Cardiac septum (tissue), 1 donor: ENCODE measurements around the gene SIRT5. TPM values are rescaled to one million over a fixed set of nuclear protein-coding genes. Genes with fewer than 3 reads are reported as not detected.
A peak's percentile ranks its signal among the peaks of the same experiment; 100 is the strongest.

Experiments used
- DNase-seq: peaks from one replicate; pipeline ENCODE4 v3.0.0-alpha.2; 2020; ENCODE audit warnings: low spot score
- intact Hi-C: fragments of 100-400 bp; cut with DNase I; formaldehyde crosslinking; loops from one replicate; pipeline ENCODE4 v1.14.0; 2022
- total RNA-seq: library from RNA; stranded (reverse); fragmentation: NEBNext Ultra II Directional; extraction: Animal tissue kit (Norgen Biotek cat#: 25700); gene quantifications from one replicate; pipeline ENCODE4 v1.2.1, GENCODE V29; 2021
- donor health status: DM: no; HTN: no; CAD: no.

SIRT5 gene
- total RNA-seq, 1 donor from 2014 or later: 36.4 TPM

DNA sequence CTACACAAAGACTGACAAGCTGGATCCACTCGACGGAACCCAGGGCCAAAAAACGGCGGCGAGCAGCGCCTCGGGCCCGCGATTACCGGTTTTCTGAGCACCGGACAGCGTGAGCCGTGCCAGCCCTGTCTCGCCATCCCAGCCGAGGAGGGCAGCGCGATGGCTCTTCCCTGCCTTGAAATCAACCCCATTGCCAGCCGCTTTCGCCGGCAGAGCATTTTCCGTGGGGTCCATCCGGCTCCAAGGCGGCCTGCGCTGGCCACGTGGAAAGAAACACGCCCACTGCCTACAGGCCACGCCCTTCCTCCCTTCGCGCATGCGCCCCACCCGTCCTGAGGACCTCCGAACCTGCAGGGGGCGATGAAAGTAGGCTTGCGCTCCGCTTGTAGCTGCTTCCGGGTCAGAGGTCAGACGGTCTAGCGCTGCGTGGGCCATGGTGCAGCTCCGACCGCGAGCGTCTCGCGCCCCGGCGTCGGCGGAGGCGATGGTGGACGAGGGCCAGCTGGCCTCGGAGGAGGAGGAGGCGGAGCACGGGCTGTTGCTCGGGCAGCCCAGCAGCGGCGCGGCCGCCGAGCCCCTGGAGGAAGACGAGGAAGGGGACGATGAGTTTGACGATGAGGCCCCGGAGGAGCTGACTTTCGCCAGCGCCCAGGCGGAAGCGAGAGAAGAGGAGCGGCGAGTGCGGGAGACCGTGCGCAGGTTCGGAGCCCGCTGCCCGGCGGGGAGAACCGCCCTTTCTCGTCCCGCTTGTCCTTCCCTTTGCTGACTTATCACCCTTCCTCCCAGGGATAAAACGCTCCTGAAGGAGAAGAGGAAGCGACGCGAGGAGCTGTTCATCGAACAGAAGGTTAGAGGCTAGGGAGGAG is 40.8 kb downstream of the SIRT5 start, which contains the start of gene NOL7:
Gene NOL7 (plus strand): TSS at position 410 of the 866 bp plus-strand sequence. CDS start 24 bp downstream, at position 434.
- intact Hi-C loops: loop anchor here (2.0 to 5.0 kb wide), 3 partner anchors 38 to 147 kb away; partner anchors contain the start of gene RANBP9
- DNase-seq: peak; percentile 99

DNA sequence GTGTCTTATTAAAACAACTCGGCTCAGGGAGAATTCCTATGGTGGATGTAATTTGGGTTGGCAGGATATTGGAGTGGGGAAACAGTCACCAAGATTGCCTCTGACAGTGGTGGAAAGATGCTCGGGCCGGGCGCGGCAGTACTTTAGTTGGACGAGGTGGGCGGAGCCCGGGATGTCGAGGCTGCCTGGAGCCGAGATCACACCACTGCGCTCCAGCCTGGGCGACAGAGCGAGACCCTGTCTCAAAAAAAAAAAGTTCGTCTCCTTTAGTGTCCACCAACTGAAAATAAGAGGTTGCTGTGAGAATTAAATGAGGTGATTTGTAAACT is 41.4 kb downstream of the SIRT5 start:
- DNase-seq: no peak
- intact Hi-C loops: loop anchor here (2.0 to 5.0 kb wide), 2 partner anchors 95 to 147 kb away; partner anchors contain the start of gene RANBP9

DNA sequence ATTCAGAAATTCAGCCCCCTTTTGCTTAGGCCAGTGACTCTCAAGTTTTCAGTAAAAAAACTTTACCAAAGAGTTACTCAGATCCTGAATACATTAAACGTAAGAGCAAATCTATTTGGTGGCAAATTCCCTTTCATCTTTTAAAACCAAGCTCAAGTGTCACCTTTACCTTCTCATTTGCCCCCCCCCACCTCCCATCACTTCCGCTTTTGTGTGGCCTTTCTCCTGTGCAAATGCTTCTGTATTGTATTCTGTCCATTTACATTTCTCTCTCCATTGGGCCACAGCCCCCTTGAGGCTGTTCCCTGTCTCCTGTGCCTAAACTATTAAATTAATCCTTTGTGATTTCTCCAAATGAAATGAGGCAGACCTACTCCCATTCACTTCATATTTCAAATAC is 42.7 kb downstream of the SIRT5 start:
- no peak for DNase-seq
- intact Hi-C loops: loop anchor here (5.0 kb wide), 1 partner anchor 145 kb away; no protein-coding TSS in a partner anchor

DNA sequence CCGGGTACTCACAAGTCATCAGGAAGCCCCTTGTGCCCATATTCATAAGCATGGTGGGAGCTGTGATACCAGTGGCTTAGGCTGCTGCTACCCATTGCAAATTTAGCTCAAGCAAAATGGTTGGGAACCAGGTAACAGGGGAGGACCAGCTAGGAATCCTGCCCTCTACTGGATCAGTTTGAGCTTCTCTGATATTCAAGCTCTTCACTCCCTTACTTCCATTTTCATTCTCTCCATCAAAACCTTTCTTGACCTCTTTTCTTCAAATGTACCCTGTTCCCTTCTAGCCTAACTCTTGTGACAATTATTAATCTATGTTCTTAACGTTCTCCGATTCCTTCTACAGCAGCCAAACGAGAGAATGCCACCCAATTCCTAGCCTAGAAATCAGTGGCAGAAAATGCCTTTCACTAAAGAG is 50.5 kb downstream of the SIRT5 start:
- intact Hi-C loops: no loop called here
- no peak for DNase-seq

DNA sequence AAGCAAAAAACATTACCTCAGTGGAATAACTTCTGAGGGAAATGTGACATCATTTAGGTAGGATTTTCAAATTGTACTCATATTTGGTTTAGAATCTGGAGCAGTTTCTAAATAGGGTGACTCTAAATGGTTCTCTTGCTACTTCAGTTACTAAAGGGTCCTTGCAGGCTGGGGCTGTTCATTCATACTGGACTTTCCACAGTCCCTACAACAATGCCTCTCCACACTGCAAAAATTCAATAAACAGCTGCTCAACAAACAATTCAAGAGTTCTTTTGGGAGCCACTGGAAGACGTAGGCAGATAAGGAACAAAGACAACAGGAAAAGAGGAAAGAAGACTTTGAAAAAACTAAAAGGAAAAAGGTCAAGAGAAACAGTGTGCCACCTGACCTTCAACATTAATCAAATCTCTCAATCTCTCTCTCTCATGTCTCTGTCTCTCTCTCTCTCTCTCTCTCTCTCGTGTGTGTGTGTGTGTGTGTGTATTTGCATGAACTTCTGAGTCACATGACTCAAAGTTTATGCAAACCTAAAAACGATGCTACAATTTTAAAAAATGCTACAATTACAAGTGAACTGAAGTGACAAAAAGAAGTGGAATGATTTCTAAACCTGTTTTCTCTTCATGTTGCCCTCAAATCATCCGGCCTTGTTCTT is 55.2 kb downstream of the SIRT5 start:
- intact Hi-C loops: no loop called here
- no peak for DNase-seq

DNA sequence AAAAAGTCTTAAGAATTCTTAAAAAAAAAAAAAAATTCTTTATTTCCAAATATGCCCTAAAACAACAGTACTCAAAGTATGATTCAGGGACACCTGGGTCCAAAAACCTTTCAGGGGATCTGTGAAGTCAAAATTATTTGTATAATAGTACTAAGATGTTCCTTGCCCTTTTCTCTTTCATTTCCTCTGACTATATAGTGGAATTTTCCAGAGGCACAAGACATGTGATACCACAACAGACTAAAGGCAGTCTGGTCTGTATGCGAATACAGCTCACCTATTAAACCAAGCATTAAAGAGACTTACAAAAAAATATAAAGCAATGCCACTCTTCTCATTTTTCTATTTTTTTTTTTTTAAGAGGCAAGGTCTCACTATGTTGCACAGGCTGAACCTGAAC is 56.1 kb downstream of the SIRT5 start:
- no peak for DNase-seq
- intact Hi-C loops: no loop called here

DNA sequence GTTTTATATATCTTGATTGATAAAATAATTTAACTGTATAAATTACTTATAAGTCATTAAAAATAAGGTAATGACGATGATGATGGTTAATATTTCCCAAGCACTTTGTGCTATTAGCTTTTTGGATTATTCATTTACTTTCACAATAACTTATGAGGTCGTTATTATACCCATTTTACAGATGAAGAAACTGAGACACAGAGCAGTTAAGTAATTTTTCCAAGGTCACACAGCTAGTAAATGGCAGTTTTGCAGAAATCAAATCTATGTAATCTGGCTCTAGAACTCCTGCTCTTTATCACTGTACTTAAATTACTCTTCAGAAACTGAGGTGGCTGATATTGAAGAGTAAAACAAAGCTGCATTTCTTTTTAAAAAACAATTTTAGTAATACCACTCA is 58.9 kb downstream of the SIRT5 start:
- DNase-seq: no peak
- intact Hi-C loops: no loop called here

DNA sequence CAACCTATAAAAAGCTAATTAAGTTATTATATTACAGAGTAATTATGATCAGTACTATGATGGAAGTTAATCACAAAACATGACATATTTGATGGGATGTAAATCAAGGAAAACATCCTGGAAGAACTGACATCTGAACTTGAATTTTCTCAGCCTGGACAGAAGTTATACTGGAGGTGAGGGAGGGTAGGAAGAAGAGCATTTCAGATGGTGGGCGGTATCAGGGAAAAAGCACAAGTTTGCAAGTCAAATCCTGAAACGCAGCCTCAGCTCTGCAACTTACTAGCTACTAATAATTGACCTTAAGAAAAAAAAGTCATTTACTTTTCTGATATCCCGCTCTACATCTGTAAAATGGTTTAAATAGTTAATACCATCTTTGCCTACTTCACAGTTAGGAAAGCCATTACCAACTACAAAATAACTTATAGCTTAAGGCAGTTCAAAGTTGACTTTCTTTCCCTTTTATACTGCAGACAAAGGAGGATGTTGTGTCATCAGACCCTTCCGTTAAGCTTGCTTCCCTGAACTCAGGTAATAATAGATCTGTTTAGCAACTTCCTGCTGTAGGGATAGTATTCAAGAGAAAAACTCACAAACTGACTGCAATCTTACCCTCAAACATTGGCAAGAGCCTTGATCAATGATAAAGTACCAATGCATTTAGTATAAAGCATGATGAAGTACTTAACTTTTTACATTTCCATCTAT is 61.7 kb downstream of the SIRT5 start:
- intact Hi-C loops: no loop called here

DNA sequence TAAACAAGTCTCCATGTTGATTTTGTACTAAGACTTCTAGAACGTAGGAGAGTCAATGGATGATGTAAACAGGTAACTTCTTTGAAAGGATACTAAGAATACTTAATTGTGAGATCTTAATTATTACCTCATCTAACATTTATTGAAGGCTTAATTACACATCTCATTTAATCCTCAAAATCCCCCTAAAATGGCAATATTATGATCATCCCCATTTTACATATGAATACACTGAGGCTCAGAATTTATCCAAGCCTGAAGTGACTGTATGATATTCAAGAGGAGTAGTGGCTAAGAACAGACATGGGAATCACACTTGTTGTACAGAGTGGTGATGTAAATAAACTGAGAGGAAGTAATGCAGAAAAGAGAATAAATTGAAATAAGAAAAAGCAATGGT is 63.6 kb downstream of the SIRT5 start:
- no peak for DNase-seq
- intact Hi-C loops: no loop called here

More for the DNA sequence above, 61.7 kb downstream of the SIRT5 start:
- no peak for DNase-seq

DNA sequence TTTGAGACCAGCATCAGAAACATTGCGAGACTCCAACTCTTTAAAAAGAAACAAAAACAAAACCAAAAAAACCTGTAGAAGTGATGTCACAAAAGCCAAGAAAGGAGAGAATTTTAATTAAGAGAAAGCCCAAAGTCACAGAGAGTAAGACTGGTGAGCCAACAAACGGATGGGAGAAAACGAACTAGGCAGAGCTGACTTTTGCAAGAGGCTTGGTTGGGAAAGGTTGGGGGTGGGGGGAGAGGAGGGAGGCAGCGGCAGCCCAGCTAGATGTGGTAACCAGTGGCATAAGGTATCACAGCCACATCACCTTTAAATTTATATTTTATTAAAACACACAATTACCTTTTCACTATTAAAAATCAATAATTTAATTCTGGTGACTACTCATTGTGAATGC is 64.2 kb downstream of the SIRT5 start:
- no peak for DNase-seq
- intact Hi-C loops: no loop called here

DNA sequence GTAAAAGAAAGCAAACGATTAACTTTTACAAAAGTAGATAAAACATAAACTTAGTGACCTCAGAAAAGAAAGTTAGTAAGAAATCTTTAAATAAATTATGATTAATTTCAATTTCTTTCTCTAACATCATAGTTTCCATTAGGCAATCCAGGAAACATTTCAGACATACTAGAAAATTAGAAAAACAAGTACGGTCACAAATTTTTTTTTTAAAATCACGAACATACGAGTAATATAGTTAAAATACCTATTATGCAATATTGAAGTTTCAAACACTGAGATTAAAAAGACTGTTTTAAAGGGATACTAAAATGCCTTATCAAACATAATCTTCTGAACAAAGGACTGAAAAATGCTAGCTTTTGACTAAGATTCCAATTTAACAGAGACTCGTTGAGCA is 66.9 kb downstream of the SIRT5 start:
- DNase-seq: no peak
- intact Hi-C loops: no loop called here

DNA sequence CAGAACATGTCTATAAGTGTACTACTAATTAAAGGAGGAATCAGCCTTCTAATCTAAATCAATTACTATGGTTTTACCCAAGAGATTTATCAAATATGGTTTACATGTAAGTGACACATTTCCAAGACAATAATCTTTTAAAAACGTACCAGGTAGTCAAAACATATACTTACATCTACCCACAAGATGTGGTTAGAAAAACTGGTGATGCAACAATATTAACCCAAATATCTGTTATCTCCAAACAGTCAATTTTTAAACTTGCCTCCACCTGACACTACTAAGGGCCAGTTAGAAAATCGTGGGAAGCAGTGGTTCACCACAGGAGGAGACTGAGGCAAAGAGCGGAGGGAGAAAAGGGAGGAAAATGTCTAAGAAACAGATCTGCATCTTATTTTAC is 68.7 kb downstream of the SIRT5 start:
- DNase-seq: no peak
- intact Hi-C loops: no loop called here

DNA sequence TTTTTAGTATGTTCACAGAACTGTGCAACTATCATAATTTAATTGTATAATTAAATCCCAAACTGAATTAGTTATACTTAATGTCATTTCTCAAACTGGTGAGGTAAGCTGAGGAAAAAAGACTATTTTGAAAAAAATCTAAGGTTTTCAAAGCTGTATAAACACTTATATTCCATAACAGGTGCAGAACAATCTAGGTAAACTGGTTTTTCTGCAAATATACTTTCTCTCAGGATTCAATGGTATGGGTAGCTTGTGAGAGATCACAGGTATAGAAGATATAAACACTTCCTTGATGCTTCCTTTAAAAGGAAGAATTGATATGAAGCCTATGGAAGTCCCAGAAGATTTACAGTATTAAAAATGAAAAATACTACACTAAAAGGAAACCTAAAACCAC is 74.4 kb downstream of the SIRT5 start:
- DNase-seq: no peak
- intact Hi-C loops: no loop called here

DNA sequence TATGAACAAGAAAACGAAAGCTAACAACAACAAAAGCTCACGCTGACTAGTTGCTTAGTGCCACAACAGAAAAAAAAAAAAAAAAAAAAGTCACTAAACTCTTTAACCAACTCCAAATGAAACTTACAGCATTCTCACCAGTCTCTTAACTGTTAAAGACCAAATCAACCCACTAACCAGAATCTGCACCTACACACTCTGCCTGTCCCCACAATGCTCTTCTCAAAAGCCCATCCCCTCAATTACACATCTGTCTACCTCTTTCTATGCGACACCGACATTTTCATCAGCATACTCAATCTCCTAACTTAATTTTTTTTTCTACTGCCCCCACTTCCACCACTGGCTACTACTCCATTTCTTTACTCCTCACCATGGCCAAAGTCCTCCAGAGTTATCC is 75.0 kb downstream of the SIRT5 start:
- intact Hi-C loops: no loop called here
- no peak for DNase-seq

DNA sequence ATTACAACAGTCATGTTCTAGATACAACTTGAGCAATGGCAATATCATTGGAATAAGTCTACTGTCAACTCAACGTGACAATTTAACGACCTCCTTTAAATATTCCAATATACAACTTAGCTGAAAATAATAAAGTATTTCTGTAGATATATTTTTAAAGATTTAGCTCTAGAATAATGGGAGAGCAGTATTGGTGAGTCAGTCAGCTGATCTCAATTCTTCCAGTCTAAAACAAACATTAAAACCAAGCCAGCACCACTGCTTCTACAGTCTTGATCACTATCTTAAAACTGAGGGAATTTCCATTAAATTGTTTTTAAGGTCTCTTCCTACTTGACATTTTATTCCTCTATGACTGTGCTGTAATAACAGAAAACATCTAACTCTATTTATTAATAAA is 78.9 kb downstream of the SIRT5 start:
- intact Hi-C loops: no loop called here
- DNase-seq: no peak

DNA sequence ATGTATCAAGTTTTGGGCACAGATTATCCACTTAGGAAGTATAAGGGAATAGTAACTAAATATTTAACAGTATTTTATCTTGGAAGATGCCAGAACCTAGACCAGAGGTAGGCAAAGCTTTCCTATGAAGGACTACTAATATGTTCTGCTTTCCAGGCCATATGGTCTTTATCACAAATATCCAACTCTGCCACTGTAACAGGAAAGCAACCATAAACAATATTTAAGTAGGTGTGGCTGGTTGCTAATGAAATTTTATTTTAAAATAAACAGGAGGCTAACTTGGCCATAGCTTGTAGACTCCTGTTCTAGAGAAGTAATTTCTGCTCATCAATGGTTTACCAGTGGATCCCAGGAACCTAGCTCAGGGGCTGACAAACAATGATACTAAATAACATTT is 80.1 kb downstream of the SIRT5 start:
- DNase-seq: no peak
- intact Hi-C loops: no loop called here

DNA sequence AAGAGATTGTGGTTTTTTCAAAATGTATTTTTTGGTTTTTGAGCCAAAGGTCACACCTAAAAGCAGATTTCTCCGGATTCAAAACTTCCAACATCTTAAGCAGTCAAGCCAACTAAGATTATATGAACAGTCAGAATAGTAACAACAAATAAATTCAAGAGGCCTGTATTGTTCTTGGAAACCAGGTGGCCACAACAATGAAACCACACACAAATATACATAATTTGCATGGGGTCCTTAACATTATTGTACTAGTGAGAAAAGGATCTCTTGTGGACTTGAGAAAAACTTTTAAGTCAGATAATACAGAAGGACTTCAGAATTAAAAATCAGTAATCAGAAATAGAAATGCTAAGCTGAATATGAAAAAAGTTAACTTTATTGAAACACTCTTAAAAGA is 81.3 kb downstream of the SIRT5 start:
- DNase-seq: no peak
- intact Hi-C loops: no loop called here

DNA sequence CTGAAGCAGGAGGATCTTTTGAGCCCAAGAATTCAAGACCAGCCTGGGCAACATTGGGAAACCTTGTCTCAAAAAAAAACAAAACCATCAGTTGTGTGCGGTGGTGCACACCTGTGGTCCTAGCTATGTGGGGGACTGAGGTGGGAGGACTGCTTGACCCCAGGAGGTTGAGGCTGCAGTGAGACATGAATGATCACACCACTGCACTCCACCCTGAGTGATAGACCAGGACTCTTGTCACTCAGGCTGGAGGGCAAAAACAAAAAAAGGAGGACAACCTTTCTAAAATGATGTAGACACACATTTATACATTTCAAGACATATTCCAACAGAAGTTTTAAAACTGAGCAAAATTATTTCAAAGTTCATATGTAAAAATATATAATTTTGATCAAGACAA is 85.9 kb downstream of the SIRT5 start:
- no peak for DNase-seq
- intact Hi-C loops: no loop called here

DNA sequence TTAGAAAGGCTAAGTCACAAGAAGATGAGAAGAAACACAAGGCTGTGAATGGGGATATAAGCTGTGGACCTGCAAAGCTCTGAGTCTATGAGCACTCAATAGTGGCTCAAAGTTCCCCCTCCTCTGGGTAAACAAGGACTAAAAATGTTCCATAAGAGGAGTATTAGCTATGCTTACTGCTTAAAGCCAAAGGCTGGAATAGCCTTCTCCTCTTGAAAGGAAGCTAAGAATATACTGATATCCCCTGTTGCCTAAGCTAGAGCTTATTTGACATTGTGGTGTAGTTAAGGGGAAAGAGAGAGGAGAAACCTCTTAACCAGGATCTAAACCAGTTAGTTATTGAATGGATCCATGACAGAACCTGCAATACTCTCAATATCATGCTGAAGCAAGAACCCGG is 86.5 kb downstream of the SIRT5 start:
- intact Hi-C loops: no loop called here
- DNase-seq: no peak

DNA sequence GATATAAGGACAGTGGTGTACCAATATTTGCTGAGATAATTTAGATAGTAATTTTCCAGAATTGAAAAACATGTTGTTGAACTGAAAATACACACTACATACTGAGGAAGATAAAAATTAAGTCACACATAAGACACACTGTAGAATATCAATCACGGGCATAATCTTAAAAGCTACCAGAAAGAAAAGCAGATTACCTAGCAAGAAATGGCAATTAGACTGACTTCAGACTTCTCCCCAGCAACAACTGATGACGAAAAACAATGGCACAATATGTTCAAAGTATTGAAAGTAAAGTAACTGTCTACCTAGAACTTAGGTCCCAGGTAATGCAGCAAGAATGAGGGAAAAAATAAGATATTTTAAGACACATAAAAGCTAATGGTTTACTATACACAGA is 87.2 kb downstream of the SIRT5 start:
- intact Hi-C loops: no loop called here

More for the DNA sequence above, 87.2 kb downstream of the SIRT5 start:
- DNase-seq: no peak
